ENCODE data around the gene FHIP1A.

DNA sequence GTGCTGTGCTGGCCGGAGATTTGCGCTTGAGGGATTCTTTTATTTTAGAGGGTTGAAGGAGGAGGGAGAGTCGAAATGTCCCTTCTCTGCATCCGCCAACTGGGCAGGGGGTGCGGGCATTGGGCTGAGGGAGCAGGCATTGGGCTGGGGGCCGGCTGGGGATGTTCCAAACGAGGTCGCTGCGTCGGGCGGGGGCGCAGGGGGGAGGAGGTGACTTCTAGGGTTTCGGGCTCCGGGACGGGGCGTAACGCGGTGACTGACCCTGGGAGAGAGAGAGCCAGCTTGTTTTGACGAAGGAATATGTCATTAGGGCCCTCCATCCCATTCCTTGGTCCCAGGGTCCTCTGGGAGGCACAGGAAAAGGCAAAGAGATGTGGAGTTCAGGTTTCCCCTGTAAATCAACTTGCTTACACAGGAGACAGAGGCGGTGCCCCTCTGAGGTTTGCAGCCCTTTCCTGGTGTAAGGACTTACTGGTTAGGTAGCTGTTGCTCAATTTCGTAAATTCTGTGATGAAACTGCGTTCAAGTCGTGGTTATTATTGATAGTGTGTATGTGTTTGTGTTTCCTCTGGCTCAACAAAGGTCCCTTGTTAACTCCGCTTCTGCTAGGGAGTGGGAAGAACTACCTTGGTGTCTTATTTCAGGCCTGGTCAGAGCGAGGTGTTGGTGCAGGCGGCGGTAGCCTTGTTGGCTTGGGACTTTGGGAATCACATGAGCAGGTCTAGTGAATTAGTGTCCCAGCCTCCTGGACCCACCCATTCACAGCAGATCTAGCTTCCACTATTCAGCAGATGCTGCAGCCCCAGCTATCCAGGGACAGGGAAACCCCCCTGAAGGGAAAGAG is 716 bp downstream of the FHIP1A start:
- TF ChIP-seq, protein P1, sequence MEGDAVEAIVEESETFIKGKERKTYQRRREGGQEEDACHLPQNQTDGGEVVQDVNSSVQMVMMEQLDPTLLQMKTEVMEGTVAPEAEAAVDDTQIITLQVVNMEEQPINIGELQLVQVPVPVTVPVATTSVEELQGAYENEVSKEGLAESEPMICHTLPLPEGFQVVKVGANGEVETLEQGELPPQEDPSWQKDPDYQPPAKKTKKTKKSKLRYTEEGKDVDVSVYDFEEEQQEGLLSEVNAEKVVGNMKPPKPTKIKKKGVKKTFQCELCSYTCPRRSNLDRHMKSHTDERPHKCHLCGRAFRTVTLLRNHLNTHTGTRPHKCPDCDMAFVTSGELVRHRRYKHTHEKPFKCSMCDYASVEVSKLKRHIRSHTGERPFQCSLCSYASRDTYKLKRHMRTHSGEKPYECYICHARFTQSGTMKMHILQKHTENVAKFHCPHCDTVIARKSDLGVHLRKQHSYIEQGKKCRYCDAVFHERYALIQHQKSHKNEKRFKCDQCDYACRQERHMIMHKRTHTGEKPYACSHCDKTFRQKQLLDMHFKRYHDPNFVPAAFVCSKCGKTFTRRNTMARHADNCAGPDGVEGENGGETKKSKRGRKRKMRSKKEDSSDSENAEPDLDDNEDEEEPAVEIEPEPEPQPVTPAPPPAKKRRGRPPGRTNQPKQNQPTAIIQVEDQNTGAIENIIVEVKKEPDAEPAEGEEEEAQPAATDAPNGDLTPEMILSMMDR (IDR thresholded peaks at IDR 0.05), result no peak
- TF ChIP-seq EP300 (IDR thresholded peaks at IDR 0.05), result no peak

Data from upper lobe of left lung (tissue), 4 donors.